H1 (cell line): ENCODE results near the gene GMPPA. TPM values are rescaled to one million over a fixed set of nuclear protein-coding genes. Genes with fewer than 3 reads are reported as not detected.
A peak's percentile ranks its signal among the peaks of the same experiment; 100 is the strongest.

Experiments
- CTCF ChIA-PET: fragments of 300-600 bp; sonication (Branson Sonifier 250); formaldehyde crosslinking; loops from one replicate; lab custom pipeline; 2021; ENCODE audit not compliant: partially characterized antibody; lab: Charles Lee
- POLR2A ChIA-PET: fragments of 300-600 bp; sonication (Branson Sonifier 250); formaldehyde crosslinking; loops from one replicate; lab custom pipeline; 2021; ENCODE audit warnings: inconsistent platforms; ENCODE audit not compliant: partially characterized antibody; lab: Charles Lee
- DNase-seq, 2 experiments: peaks; one replicate each; pipeline versions ENCODE4 v3.0.0 to v3.0.0-alpha.2; 2010 to 2022; ENCODE audit warnings: low spot score in 2 of 2, low read depth in 1 of 2, mixed read lengths in 1 of 2
- FAIRE-seq: peaks from 2 replicates; lab custom pipeline; 2011; peaks lifted over from hg19 to GRCh38; lab: Jason Lieb, UNC
- H2AFZ ChIP-seq: 2 replicates; pipeline ENCODE4 v1.8.1; 2012; ENCODE audit warnings: low read length, inconsistent platforms
- H2AK5ac ChIP-seq: 2 replicates; pipeline ENCODE4 v1.6.1; 2013; ENCODE audit warnings: low read depth, low read length
- H2BK120ac ChIP-seq: replicated peaks from 2 replicates; pipeline ENCODE3; 2013; ENCODE audit warnings: low read depth, low read length, inconsistent platforms
- H2BK12ac ChIP-seq: 2 replicates; pipeline ENCODE4 v1.6.1; 2013; ENCODE audit warnings: low read depth, low read length
- H2BK15ac ChIP-seq: 2 replicates; pipeline ENCODE4 v1.6.1; 2013; ENCODE audit warnings: low read length
- H2BK20ac ChIP-seq: 2 replicates; pipeline ENCODE4 v1.6.1; 2013; ENCODE audit warnings: low read length
- H2BK5ac ChIP-seq: 2 replicates; pipeline ENCODE4 v1.6.1; 2013; ENCODE audit warnings: low read depth, low read length
- H3K14ac ChIP-seq: 2 replicates; pipeline ENCODE4 v1.6.1; 2013; ENCODE audit warnings: inconsistent platforms; ENCODE audit not compliant: insufficient read length
- H3K18ac ChIP-seq: 2 replicates; pipeline ENCODE4 v1.6.1; 2013; ENCODE audit warnings: low read length; ENCODE audit errors: extremely low read depth
- H3K23ac ChIP-seq: 2 replicates; pipeline ENCODE4 v1.6.1; 2013; ENCODE audit warnings: inconsistent platforms; ENCODE audit not compliant: insufficient read length
- H3K23me2 ChIP-seq: 2 replicates; pipeline ENCODE4 v1.6.1; 2013; ENCODE audit warnings: low read depth, low read length
- H3K27ac ChIP-seq: 2 replicates; pipeline ENCODE4 v1.6.1; 2011; ENCODE audit warnings: low read depth, low read length, inconsistent platforms
- H3K27me3 ChIP-seq, 4 experiments: replicated peaks in 1 of 4; 1 replicate in 1 of 4; 2 replicates in 3 of 4; pipeline versions ENCODE4 v1.6.1 to v1.8.1; 2011 to 2013; ENCODE audit warnings: low read length in 3 of 4, mild to moderate bottlenecking in 3 of 4, inconsistent platforms in 2 of 4, mixed read lengths in 2 of 4, moderate library complexity in 1 of 4; ENCODE audit not compliant: control insufficient read depth in 3 of 4, insufficient read depth in 3 of 4; ENCODE audit errors: extremely low read depth in 1 of 4
- H3K36me3 ChIP-seq, 4 experiments: 2 replicates each; pipeline versions ENCODE4 v1.6.1 to v1.8.1; 2011 to 2013; ENCODE audit warnings: mild to moderate bottlenecking in 4 of 4, low read length in 3 of 4, moderate library complexity in 2 of 4, control low read depth in 1 of 4, inconsistent platforms in 1 of 4; ENCODE audit not compliant: insufficient read depth in 4 of 4, control insufficient read depth in 2 of 4
- H3K4ac ChIP-seq: replicated peaks from 2 replicates; pipeline ENCODE3; 2013; ENCODE audit warnings: low read length, low read depth, mixed read lengths, inconsistent platforms; ENCODE audit not compliant: insufficient read length
- H3K4me1 ChIP-seq, 4 experiments: replicated peaks in 1 of 4; 1 replicate in 1 of 4; 2 replicates in 3 of 4; pipeline versions ENCODE4 v1.6.1 to v1.8.1; 2011 to 2013; ENCODE audit warnings: low read length in 3 of 4, inconsistent platforms in 2 of 4, mixed read lengths in 1 of 4; ENCODE audit not compliant: insufficient read depth in 4 of 4, control insufficient read depth in 3 of 4
- H3K4me2 ChIP-seq, 2 experiments: 2 replicates each; pipeline versions ENCODE4 v1.6.1 to v1.8.1; 2011 to 2013; ENCODE audit warnings: low read depth in 2 of 2, low read length in 2 of 2, control low read depth in 1 of 2, inconsistent platforms in 1 of 2, mild to moderate bottlenecking in 1 of 2; ENCODE audit not compliant: insufficient read depth in 1 of 2
- H3K4me3 ChIP-seq, 4 experiments: fragments of 200-600, 300-600 bp in 1 of 4; sonication (generic), shearing (Covaris generic), sonication (Bioruptor Twin) in 1 of 4; 2 replicates each; pipeline versions ENCODE4 v1.5.1 to v1.8.1; 2011 to 2016; ENCODE audit warnings: low read length in 4 of 4, low read depth in 3 of 4, control low read depth in 2 of 4, inconsistent platforms in 2 of 4, mild to moderate bottlenecking in 2 of 4, mixed read lengths in 1 of 4, moderate library complexity in 1 of 4; ENCODE audit not compliant: insufficient read depth in 2 of 4; ENCODE audit errors: extremely low read depth in 1 of 4
- H3K56ac ChIP-seq: replicated peaks from 2 replicates; pipeline ENCODE3; 2013; ENCODE audit warnings: low read depth, mild to moderate bottlenecking, mixed read lengths, low read length, inconsistent platforms; ENCODE audit not compliant: insufficient read length
- H3K79me1 ChIP-seq: 2 replicates; pipeline ENCODE4 v1.6.1; 2013; ENCODE audit warnings: low read depth, low read length, control low read depth
- H3K79me2 ChIP-seq, 2 experiments: 2 replicates each; pipeline versions ENCODE4 v1.6.1 to v1.8.1; 2012 to 2013; ENCODE audit warnings: low read length in 2 of 2, mild to moderate bottlenecking in 2 of 2, inconsistent platforms in 1 of 2; ENCODE audit not compliant: insufficient read depth in 2 of 2, control insufficient read depth in 1 of 2
- H3K9ac ChIP-seq, 4 experiments: replicated peaks in 1 of 4; 1 replicate in 1 of 4; 2 replicates in 3 of 4; pipeline versions ENCODE4 v1.6.1 to v1.8.1; 2011 to 2013; ENCODE audit warnings: low read depth in 3 of 4, low read length in 3 of 4, control low read depth in 2 of 4, mild to moderate bottlenecking in 2 of 4, moderate library complexity in 2 of 4, inconsistent platforms in 1 of 4; ENCODE audit errors: extremely low read depth in 1 of 4
- H3K9me3 ChIP-seq, 2 experiments: 2 replicates each; pipeline versions ENCODE4 v1.6.1 to v1.8.1; 2012 to 2013; ENCODE audit warnings: mild to moderate bottlenecking in 2 of 2, moderate library complexity in 2 of 2, control low read depth in 1 of 2, inconsistent platforms in 1 of 2, low read depth in 1 of 2, low read length in 1 of 2, mixed read lengths in 1 of 2; ENCODE audit not compliant: insufficient read depth in 2 of 2
- H4K20me1 ChIP-seq, 2 experiments: replicated peaks in 1 of 2; 2 replicates each; pipeline versions ENCODE3 to v1.8.1; 2011 to 2013; ENCODE audit warnings: inconsistent platforms in 2 of 2, low read length in 2 of 2, mild to moderate bottlenecking in 1 of 2; ENCODE audit not compliant: insufficient read depth in 2 of 2, control insufficient read depth in 1 of 2
- H4K5ac ChIP-seq: 2 replicates; pipeline ENCODE4 v1.6.1; 2013; ENCODE audit warnings: low read length, low read depth, mixed read lengths, inconsistent platforms; ENCODE audit not compliant: insufficient read length
- H4K8ac ChIP-seq: 2 replicates; pipeline ENCODE4 v1.8.0; 2013; ENCODE audit warnings: mild to moderate bottlenecking, moderate library complexity, low read length, inconsistent platforms; ENCODE audit not compliant: insufficient read depth; ENCODE audit errors: extremely low read depth
- H4K91ac ChIP-seq: replicated peaks from 2 replicates; pipeline ENCODE3; 2013; ENCODE audit warnings: low read length, mixed read lengths, inconsistent platforms; ENCODE audit not compliant: insufficient read length
- GTF2F1 ChIP-seq: IDR thresholded peaks from 2 replicates; pipeline ENCODE4 v1.6.1; 2012; ENCODE audit warnings: low read depth, low read length, improper control_type of control experiment, borderline replicate concordance
- JUND ChIP-seq: IDR thresholded peaks from 2 replicates; pipeline ENCODE4 v1.6.1; 2011; ENCODE audit warnings: mild to moderate bottlenecking, improper control_type of control experiment, low read length
- MAX ChIP-seq: IDR thresholded peaks from 2 replicates; pipeline ENCODE4 v1.6.1; 2012; ENCODE audit warnings: inconsistent platforms
- POU5F1 ChIP-seq: IDR thresholded peaks from 2 replicates; pipeline ENCODE4 v1.6.1; 2011; ENCODE audit warnings: low read depth, mild to moderate bottlenecking, low read length, moderate library complexity
- RXRA ChIP-seq: IDR thresholded peaks from 2 replicates; pipeline ENCODE4 v1.6.1; 2011; ENCODE audit warnings: low read depth, mild to moderate bottlenecking, low read length, moderate library complexity; ENCODE audit not compliant: insufficient read depth
- SIRT6 ChIP-seq: IDR thresholded peaks from one replicate; pipeline ENCODE4 v1.7.1; 2012; ENCODE audit warnings: low read length, inconsistent platforms
- SP4 ChIP-seq: IDR thresholded peaks from 2 replicates; pipeline ENCODE4 v1.6.1; 2012; ENCODE audit warnings: low read length, inconsistent platforms
- SUZ12 ChIP-seq: fragments of 200-600 bp; sonication (generic); IDR thresholded peaks from 2 replicates; pipeline ENCODE4 v1.6.1; 2012; ENCODE audit warnings: mild to moderate bottlenecking, inconsistent platforms, low read length, moderate library complexity, mixed read lengths
- TCF12 ChIP-seq: IDR thresholded peaks from 2 replicates; pipeline ENCODE4 v1.6.1; 2011; ENCODE audit warnings: low read depth, mild to moderate bottlenecking, low read length
- WGBS, 2 experiments: shearing (Covaris generic) in 1 of 2; methylation state at CpG; one replicate each; pipeline versions ENCODE4 v1.1.6 to v1.1.7; 2013 to 2015; ENCODE audit warnings: low lambda C conversion rate in 2 of 2, mixed read lengths in 2 of 2, inconsistent platforms in 1 of 2, low coverage in 1 of 2, missing lambda C conversion rate in 1 of 2; ENCODE audit not compliant: insufficient replicate concordance in 2 of 2, insufficient coverage in 1 of 2, insufficient read length in 1 of 2; ENCODE audit errors: extremely low coverage in 1 of 2, missing lambda C conversion rate in 1 of 2; 5-methylcytosine and 5-hydroxymethylcytosine counted together
- polyA plus RNA-seq, 7 experiments: library from polyadenylated mRNA; depleted of rRNA in 3 of 7; stranded (reverse) in 5 of 7; unstranded in 2 of 7; fragments of >200 nt in 5 of 7; fragments of 200-250 nt in 2 of 7; gene quantifications; 1 replicate in 5 of 7; 2 replicates in 1 of 7; 4 replicates in 1 of 7; pipeline versions ENCODE4 v1.2.1 to v1.2.3, GENCODE V29; 2011 to 2013; ENCODE audit warnings: missing spikeins in 2 of 7, mixed read lengths in 2 of 7
- total RNA-seq: library from RNA; stranded (reverse); fragmentation: NEBNext Ultra II Directional; extraction: Animal tissue kit (Norgen Biotek cat#: 25700); gene quantifications from 2 replicates; pipeline ENCODE4 v1.2.1, GENCODE V29; 2021

GMPPA gene
- total and polyA plus RNA-seq, 2 of the 8 experiments (the other 6 are each of a cell fraction or from before 2014, with no cell fraction given) = 34.3 to 98.8 TPM

GRCh38 chr2:219508444-219508734, 9.7 kb downstream of the GMPPA start:
- Histone ChIP-seq H2BK5ac (peak overlapping the region; percentile 99; the same call in 1 of the 2 replicates), H3K4ac (peak overlapping the region; percentile 80), H3K79me1 (no peaks in the 10 kb centered on the region), H3K4me3 (no peak overlapping the region), H3K56ac (no peak overlapping the region), H2BK15ac (no peak overlapping the region), H3K23ac (no peak overlapping the region), H3K23me2 (peaks cover 6% of the 10 kb centered on the region), H3K79me2 (no peaks in the 10 kb centered on the region), H2AK5ac (peak overlapping the region; percentile 97; the same call in 1 of the 2 replicates), H2AFZ (no peak overlapping the region)
- POLR2A ChIA-PET = interaction anchor here (1.1 to 11.0 kb wide), 3 partner anchors 17 to 73 kb away, joined by 3 to 216 read pairs (median 14); partner anchors contain the start of genes GMPPA and SPEG
- WGBS, 2 experiments = 57% methylated on average over 3 of the region's 4 CpGs; no CpG with 5 or more reads in 1 of the 2 experiments
- TF ChIP-seq RXRA (no peak), POU5F1 (no peak), MAX (no peak), SUZ12 (no peak), TCF12 (no peak), JUND (no peak), SIRT6 (no peak), GTF2F1 (no peak), SP4 (no peak)
- TF ChIP-seq, all 59 proteins: peak for 0
- Histone ChIP-seq H3K4me2 (peak overlapping the region in 1 of 2 experiments; percentile 42; a peak in 1 of 4 replicates), H2BK12ac (0 out of 2 replicates have a peak overlapping the region, but pooled peaks have one; percentile 92), H3K9me3 (no peaks in the 10 kb centered on the region), H4K20me1 (no peaks in the 10 kb centered on the region), H3K9ac (no peak overlapping the region), H2BK120ac (no peak overlapping the region), H3K27ac (no peak overlapping the region), H2BK20ac (peak overlapping the region; percentile 61; the same call in 1 of the 2 replicates), H4K8ac (0 out of 2 replicates have a peak overlapping the region, but pooled peaks have one; percentile 22), H3K36me3 (peaks cover 0 to 6% (median 0%) of the 10 kb centered on the region in 4 experiments; a peak in 2 of 8 replicates), H3K14ac (no peak overlapping the region), H4K5ac (peak overlapping the region; percentile 35), H3K4me1 (peaks cover 7 to 64% (median 54%) of the 10 kb centered on the region in 4 experiments), H3K27me3 (peaks cover 2 to 21% (median 18%) of the 10 kb centered on the region in 4 experiments; a peak in 6 of 7 replicates), H3K18ac (peak overlapping the region; percentile 96; the same call in 1 of the 2 replicates), H4K91ac (peak overlapping the region; percentile 80)
- CTCF ChIA-PET = interaction anchor here (1.2 to 113.1 kb wide), 7 partner anchors 16 to 119 kb away, joined by 3 to 7248 read pairs (median 40); partner anchors contain the start of genes DES, GMPPA and SPEG
- DNase-seq = no peak
- FAIRE-seq = no peak
